H1 (cell line): ENCODE results near the gene MRPL54.

Source experiments
- CEBPB ChIP-seq: IDR thresholded peaks from 2 replicates; pipeline ENCODE4 v1.6.1; 2012; ENCODE audit warnings: low read depth, low read length
- EGR1 ChIP-seq: IDR thresholded peaks from 2 replicates; pipeline ENCODE4 v1.6.1; 2011; ENCODE audit warnings: low read depth, low read length, borderline replicate concordance
- EP300 ChIP-seq, 2 experiments: IDR thresholded peaks; 1 replicate in 1 of 2; 2 replicates in 1 of 2; pipeline ENCODE4 v1.6.1; 2011 to 2012; ENCODE audit warnings: low read depth in 2 of 2, low read length in 2 of 2, mild to moderate bottlenecking in 2 of 2, borderline replicate concordance in 1 of 2, inconsistent platforms in 1 of 2, moderate library complexity in 1 of 2
- PHF8 ChIP-seq: fragments of 200-600 bp; sonication (generic); conservative IDR thresholded peaks from 2 replicates; pipeline ENCODE4 v1.7.1; 2012; ENCODE audit warnings: low read depth, mild to moderate bottlenecking, inconsistent platforms, low read length, moderate library complexity
- POLR2A ChIP-seq, 2 experiments: IDR thresholded peaks; 1 replicate in 1 of 2; 2 replicates in 1 of 2; pipeline ENCODE4 v1.6.1; 2011; ENCODE audit warnings: low read depth in 2 of 2, low read length in 2 of 2, mild to moderate bottlenecking in 2 of 2; ENCODE audit errors: control extremely low read depth in 1 of 2
- POLR2AphosphoS5 ChIP-seq: IDR thresholded peaks from 2 replicates; pipeline ENCODE4 v1.6.1; 2011; ENCODE audit warnings: low read depth, low read length
- SRF ChIP-seq: IDR thresholded peaks from 2 replicates; pipeline ENCODE4 v1.6.1; 2011; ENCODE audit warnings: mild to moderate bottlenecking, low read depth, low read length, moderate library complexity
- TF ChIP-seq, protein P1 (sequence below), 3 experiments: IDR thresholded peaks; 1 replicate in 2 of 3; 2 replicates in 1 of 3; pipeline versions ENCODE4 v1.5.1 to v1.6.1; 2011; ENCODE audit warnings: low read length in 3 of 3, mild to moderate bottlenecking in 3 of 3, inconsistent platforms in 2 of 3, low read depth in 1 of 3, moderate library complexity in 1 of 3; ENCODE audit not compliant: insufficient read depth in 1 of 3; ENCODE audit errors: control extremely low read depth in 1 of 3

GRCh38 chr19:3771000-3771905, 8.8 kb downstream of the MRPL54 start:
- TF ChIP-seq POLR2A (IDR thresholded peaks at IDR 0.05; ENCODE audit: control extremely low read depth in 1 of 2, low read depth in 2 of 2, low read length in 2 of 2) (no peak), SRF (no peak), PHF8 (no peak), CEBPB (no peak), POLR2AphosphoS5 (no peak), EGR1 (no peak), EP300 (IDR thresholded peaks at IDR 0.05; ENCODE audit: borderline replicate concordance in 1 of 2, low read depth in 2 of 2, low read length in 2 of 2) (no peak)
- TF ChIP-seq, protein P1, sequence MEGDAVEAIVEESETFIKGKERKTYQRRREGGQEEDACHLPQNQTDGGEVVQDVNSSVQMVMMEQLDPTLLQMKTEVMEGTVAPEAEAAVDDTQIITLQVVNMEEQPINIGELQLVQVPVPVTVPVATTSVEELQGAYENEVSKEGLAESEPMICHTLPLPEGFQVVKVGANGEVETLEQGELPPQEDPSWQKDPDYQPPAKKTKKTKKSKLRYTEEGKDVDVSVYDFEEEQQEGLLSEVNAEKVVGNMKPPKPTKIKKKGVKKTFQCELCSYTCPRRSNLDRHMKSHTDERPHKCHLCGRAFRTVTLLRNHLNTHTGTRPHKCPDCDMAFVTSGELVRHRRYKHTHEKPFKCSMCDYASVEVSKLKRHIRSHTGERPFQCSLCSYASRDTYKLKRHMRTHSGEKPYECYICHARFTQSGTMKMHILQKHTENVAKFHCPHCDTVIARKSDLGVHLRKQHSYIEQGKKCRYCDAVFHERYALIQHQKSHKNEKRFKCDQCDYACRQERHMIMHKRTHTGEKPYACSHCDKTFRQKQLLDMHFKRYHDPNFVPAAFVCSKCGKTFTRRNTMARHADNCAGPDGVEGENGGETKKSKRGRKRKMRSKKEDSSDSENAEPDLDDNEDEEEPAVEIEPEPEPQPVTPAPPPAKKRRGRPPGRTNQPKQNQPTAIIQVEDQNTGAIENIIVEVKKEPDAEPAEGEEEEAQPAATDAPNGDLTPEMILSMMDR (IDR thresholded peaks at IDR 0.05; ENCODE audit: control extremely low read depth in 1 of 3, insufficient read depth in 1 of 3, low read depth in 1 of 3, low read length in 3 of 3) = no peak
